ENCODE results near the gene IRF2BP2.
A peak's percentile ranks its signal among the peaks of the same experiment; 100 is the strongest.

IRF2BP2 gene

DNA sequence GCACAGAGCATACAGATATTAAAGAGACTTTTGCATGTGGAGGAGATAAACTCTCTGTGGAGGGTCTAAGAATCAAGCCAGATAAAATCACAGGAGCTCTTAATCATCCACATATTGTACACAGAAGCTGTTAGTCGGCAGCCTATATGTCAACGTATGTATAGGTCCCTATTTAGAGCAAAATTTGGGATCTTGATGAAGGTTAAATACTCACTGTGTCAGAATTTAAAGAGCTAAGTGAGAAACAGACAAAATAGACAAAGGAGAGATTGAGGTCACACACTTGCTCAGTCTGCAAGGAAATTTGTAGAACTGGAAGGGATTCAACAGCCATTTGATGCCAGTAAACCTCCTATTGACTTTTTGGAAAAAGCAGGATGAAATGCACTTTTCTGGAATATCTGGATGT lies 4.1 kb upstream of the IRF2BP2 start:
- Histone ChIP-seq H3K9ac (ENCODE audit: low read length) (no peak overlapping the region), H3K79me2 (ENCODE audit: low read length) (peaks cover 3% of the 10 kb centered on the region), H3K27me3 (replicated peaks; ENCODE audit: insufficient read depth, low read length) (no peaks in the 10 kb centered on the region), H3K4me2 (ENCODE audit: low read depth, low read length) (no peak overlapping the region), H3K4me3 (ENCODE audit: low read length) (no peak overlapping the region), H3K27ac (ENCODE audit: low read length) (no peak overlapping the region), H3K36me3 (replicated peaks; ENCODE audit: insufficient read depth, low read length) (no peaks in the 10 kb centered on the region), H3F3A (ENCODE audit: insufficient read depth, low read length) (peaks cover 33% of the 10 kb centered on the region), H3K9me2 (replicated peaks; ENCODE audit: insufficient read depth, low read length) (no peaks in the 10 kb centered on the region), H2AFZ (ENCODE audit: low read length) (no peak overlapping the region), H4K20me1 (ENCODE audit: insufficient read depth, low read length) (no peaks in the 10 kb centered on the region), H3K4me1 (ENCODE audit: low read length) (peaks cover 28% of the 10 kb centered on the region), H3K9me3 (replicated peaks; ENCODE audit: insufficient read depth, low read length) (no peaks in the 10 kb centered on the region)
- TF ChIP-seq, protein P1, sequence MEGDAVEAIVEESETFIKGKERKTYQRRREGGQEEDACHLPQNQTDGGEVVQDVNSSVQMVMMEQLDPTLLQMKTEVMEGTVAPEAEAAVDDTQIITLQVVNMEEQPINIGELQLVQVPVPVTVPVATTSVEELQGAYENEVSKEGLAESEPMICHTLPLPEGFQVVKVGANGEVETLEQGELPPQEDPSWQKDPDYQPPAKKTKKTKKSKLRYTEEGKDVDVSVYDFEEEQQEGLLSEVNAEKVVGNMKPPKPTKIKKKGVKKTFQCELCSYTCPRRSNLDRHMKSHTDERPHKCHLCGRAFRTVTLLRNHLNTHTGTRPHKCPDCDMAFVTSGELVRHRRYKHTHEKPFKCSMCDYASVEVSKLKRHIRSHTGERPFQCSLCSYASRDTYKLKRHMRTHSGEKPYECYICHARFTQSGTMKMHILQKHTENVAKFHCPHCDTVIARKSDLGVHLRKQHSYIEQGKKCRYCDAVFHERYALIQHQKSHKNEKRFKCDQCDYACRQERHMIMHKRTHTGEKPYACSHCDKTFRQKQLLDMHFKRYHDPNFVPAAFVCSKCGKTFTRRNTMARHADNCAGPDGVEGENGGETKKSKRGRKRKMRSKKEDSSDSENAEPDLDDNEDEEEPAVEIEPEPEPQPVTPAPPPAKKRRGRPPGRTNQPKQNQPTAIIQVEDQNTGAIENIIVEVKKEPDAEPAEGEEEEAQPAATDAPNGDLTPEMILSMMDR (IDR thresholded peaks at IDR 0.05; ENCODE audit: low read length), result no peak
- TF ChIP-seq EZH2 (optimal IDR thresholded peaks at IDR 0.05; ENCODE audit: low read depth, low read length), result no peak
- no peak for TF ChIP-seq EZH2phosphoT487 (IDR thresholded peaks at IDR 0.05; ENCODE audit: low read length)
- DNase-seq, result no peak

DNA sequence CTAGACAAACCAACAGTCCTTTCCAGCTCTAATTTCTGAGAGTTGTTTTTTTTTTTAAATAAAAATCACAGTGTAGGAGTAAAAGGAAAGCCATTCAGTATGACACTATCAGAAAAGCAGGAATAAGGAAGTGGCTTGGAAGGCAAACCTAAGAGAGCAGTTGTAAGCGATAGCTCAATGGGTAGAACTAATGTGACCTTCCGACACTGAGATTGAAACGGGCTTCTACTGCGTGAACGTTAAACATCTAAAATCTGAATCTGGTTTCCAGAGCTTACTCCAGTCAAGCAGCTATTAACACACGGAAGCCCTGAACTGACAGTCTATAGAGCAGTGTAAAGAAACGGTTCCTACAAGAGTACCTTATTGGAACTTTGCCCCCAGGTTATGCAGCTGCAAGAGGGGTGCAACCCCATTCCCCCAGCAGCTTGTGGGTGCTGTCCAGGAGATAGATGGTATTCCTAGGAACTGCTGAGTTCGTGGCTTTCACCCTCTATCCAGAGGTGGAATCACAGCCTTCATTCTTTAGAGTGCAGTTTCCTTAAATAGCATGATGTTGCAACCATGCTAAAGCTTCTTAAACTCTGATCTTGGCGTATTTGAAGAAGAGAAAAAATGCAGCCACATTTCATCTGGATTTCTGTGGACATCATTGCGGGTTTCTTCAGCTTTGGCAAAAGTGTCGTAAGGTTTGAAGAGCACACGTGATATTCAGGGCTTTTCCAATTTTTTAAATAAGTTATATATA lies 3.3 kb upstream of the IRF2BP2 start:
- DNase-seq, result no peak
- H3K36me3 ChIP-seq (replicated peaks; ENCODE audit: insufficient read depth, low read length), result no peaks in the 10 kb centered on the region
- H3K79me2 ChIP-seq (ENCODE audit: low read length), result peaks cover 9% of the 10 kb centered on the region
- peak overlapping the region; percentile 99 for H3K9ac ChIP-seq (ENCODE audit: low read length)
- H3K4me1 ChIP-seq (ENCODE audit: low read length), result peaks cover 28% of the 10 kb centered on the region
- peak overlapping the region; percentile 47 for H2AFZ ChIP-seq (ENCODE audit: low read length)
- TF ChIP-seq EZH2phosphoT487 (IDR thresholded peaks at IDR 0.05; ENCODE audit: low read length), result no peak
- TF ChIP-seq EZH2 (optimal IDR thresholded peaks at IDR 0.05; ENCODE audit: low read depth, low read length), result no peak
- TF ChIP-seq, protein P1 (IDR thresholded peaks at IDR 0.05; ENCODE audit: low read length), result no peak
- H3K27me3 ChIP-seq (replicated peaks; ENCODE audit: insufficient read depth, low read length), result no peaks in the 10 kb centered on the region
- H3K9me2 ChIP-seq (replicated peaks; ENCODE audit: insufficient read depth, low read length), result no peaks in the 10 kb centered on the region
- no peaks in the 10 kb centered on the region for H4K20me1 ChIP-seq (ENCODE audit: insufficient read depth, low read length)
- no peaks in the 10 kb centered on the region for H3K9me3 ChIP-seq (replicated peaks; ENCODE audit: insufficient read depth, low read length)
- peak overlapping the region; percentile 98 for H3K27ac ChIP-seq (ENCODE audit: low read length)
- peak overlapping the region; percentile 88 for H3K4me2 ChIP-seq (ENCODE audit: low read depth, low read length)
- peak overlapping the region; percentile 78 for H3K4me3 ChIP-seq (ENCODE audit: low read length)
- peaks cover 35% of the 10 kb centered on the region for H3F3A ChIP-seq (ENCODE audit: insufficient read depth, low read length)

DNA sequence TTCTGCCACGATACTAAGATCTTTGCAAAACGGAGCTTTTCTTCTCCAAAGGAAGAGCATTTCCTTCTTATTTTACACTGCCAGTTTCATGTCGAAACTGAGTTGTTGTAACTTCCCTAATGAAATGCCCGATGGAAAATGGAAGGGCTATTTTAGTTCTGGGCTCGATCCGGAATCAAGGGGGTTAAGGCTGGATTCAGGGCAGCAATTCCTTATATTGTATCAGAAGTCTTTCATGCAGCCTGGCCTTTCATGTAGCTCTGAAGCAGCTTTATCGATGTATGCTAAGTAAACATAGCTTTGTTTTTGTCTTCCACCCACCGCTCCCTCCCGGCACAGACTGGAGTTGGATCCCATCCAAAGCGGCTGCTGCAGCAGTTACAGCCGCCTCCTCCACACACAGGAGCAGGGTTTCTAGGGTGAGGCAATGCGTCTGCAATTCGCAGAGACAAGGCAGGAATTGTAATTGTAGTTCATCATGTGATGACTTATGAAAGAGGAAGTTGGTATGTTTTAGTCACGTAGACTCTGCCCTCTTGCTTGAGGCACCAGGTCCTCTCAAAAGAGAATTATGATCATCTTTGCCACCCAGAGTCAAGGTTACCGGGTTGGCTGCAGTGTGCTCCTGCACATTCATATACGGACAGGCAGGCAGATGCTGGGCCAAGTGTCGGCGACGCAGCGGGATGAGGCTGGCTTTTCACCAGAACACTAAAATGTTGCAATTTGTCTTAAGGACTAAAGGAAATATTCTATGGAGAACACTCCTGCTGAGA lies 2.6 kb upstream of the IRF2BP2 start:
- Histone ChIP-seq H3K27me3 (replicated peaks; ENCODE audit: insufficient read depth, low read length) (no peaks in the 10 kb centered on the region), H3F3A (ENCODE audit: insufficient read depth, low read length) (peaks cover 43% of the 10 kb centered on the region), H4K20me1 (ENCODE audit: insufficient read depth, low read length) (no peaks in the 10 kb centered on the region), H3K9me3 (replicated peaks; ENCODE audit: insufficient read depth, low read length) (no peaks in the 10 kb centered on the region), H2AFZ (ENCODE audit: low read length) (peak overlapping the region; percentile 47), H3K4me2 (ENCODE audit: low read depth, low read length) (peak overlapping the region; percentile 88), H3K4me3 (ENCODE audit: low read length) (peak overlapping the region; percentile 78), H3K27ac (ENCODE audit: low read length) (peak overlapping the region; percentile 98), H3K9ac (ENCODE audit: low read length) (peak overlapping the region; percentile 99), H3K79me2 (ENCODE audit: low read length) (peaks cover 17% of the 10 kb centered on the region), H3K36me3 (replicated peaks; ENCODE audit: insufficient read depth, low read length) (peaks cover under 1% of the 10 kb centered on the region; the same call in 1 of the 2 replicates), H3K4me1 (ENCODE audit: low read length) (peaks cover 29% of the 10 kb centered on the region), H3K9me2 (replicated peaks; ENCODE audit: insufficient read depth, low read length) (no peaks in the 10 kb centered on the region)
- DNase-seq, result peak; percentile 93
- TF ChIP-seq, protein P1 (IDR thresholded peaks at IDR 0.05; ENCODE audit: low read length), result no peak
- TF ChIP-seq EZH2phosphoT487 (IDR thresholded peaks at IDR 0.05; ENCODE audit: low read length) (no peak), EZH2 (optimal IDR thresholded peaks at IDR 0.05; ENCODE audit: low read depth, low read length) (no peak)
